Loucy (cell line): ENCODE data around the gene NEIL3.

Source experiments
- EZH2phosphoT487 ChIP-seq: fragments of 200-600 bp; IDR thresholded peaks from 2 replicates; pipeline ENCODE4 v1.6.1; 2018; ENCODE audit warnings: antibody characterized with exemption, mild to moderate bottlenecking, moderate library complexity, borderline replicate concordance
- TF ChIP-seq, protein P1 (sequence below): fragments of 200-600 bp; sonication (generic); conservative IDR thresholded peaks from 2 replicates; pipeline ENCODE4 v1.5.1; 2014; ENCODE audit warnings: mild to moderate bottlenecking, antibody characterized with exemption, low read length

DNA sequence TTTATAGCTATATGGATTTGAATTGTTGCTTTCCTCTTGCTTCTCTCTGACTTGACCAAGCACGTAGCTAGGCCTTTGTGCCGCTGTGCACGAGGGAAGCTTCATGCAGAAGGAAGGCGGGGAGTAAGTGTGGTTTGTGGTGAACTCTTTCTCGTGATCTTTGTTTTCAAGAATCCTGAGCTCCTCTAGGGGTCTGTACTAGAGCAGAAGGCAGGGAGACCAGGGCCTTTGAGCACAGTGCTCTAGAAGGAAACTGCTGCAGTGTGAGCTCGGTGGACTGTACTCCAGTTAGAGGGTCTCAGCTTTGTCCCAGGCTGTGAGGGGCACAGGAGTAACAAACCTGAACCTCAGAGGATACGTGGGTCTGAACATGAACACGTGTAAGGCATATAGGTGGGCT is 83.6 kb downstream of the NEIL3 start:
- TF ChIP-seq, protein P1, sequence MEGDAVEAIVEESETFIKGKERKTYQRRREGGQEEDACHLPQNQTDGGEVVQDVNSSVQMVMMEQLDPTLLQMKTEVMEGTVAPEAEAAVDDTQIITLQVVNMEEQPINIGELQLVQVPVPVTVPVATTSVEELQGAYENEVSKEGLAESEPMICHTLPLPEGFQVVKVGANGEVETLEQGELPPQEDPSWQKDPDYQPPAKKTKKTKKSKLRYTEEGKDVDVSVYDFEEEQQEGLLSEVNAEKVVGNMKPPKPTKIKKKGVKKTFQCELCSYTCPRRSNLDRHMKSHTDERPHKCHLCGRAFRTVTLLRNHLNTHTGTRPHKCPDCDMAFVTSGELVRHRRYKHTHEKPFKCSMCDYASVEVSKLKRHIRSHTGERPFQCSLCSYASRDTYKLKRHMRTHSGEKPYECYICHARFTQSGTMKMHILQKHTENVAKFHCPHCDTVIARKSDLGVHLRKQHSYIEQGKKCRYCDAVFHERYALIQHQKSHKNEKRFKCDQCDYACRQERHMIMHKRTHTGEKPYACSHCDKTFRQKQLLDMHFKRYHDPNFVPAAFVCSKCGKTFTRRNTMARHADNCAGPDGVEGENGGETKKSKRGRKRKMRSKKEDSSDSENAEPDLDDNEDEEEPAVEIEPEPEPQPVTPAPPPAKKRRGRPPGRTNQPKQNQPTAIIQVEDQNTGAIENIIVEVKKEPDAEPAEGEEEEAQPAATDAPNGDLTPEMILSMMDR = no peak
- no peak for TF ChIP-seq EZH2phosphoT487
